ENCODE measurements around the gene IGFL2.
"Not testable (repeated sequence)": the region's sequence is repeated elsewhere in the genome, so short reads cannot be mapped to it uniquely, and the experiment has no call there.

The IGFL2 gene

GRCh38 chr19:46205183-46205984, 57.3 kb downstream of the IGFL2 start:
- H3K9me3 ChIP-seq (ENCODE audit: insufficient read depth, low read depth, low read length), result no peaks in the 10 kb centered on the region
- H3K36me3 ChIP-seq (ENCODE audit: insufficient read depth, low read depth, low read length), result no peaks in the 10 kb centered on the region
- H3K27ac ChIP-seq (ENCODE audit: low read length), result no peak overlapping the region
- no peaks in the 10 kb centered on the region for H3K27me3 ChIP-seq (ENCODE audit: insufficient read depth, low read length)
- H3K9ac ChIP-seq (ENCODE audit: low read depth, low read length), result no peak overlapping the region
- no peaks in the 10 kb centered on the region; the same call in 1 of the 2 replicates for H3K4me1 ChIP-seq (ENCODE audit: insufficient read depth, low read length)
- no peak overlapping the region for H3K4me3 ChIP-seq (ENCODE audit: low read length)

- Histone ChIP-seq H3K4me1 (ENCODE audit: insufficient read depth, low read length) (peaks cover 4% of the 10 kb centered on the region), H3K27me3 (ENCODE audit: insufficient read depth, low read length) (no peaks in the 10 kb centered on the region), H3K27ac (ENCODE audit: low read length) (no peak overlapping the region), H3K4me3 (ENCODE audit: low read length) (no peak overlapping the region), H3K9me3 (ENCODE audit: insufficient read depth, low read depth, low read length) (no peaks in the 10 kb centered on the region), H3K9ac (ENCODE audit: low read depth, low read length) (no peak overlapping the region), H3K36me3 (ENCODE audit: insufficient read depth, low read depth, low read length) (no peaks in the 10 kb centered on the region)
Observed at GRCh38 chr19:46206176-46206575, 58.1 kb downstream of the IGFL2 start.

- H3K9ac ChIP-seq (ENCODE audit: low read depth, low read length), result no peak overlapping the region
- no peak overlapping the region for H3K27ac ChIP-seq (ENCODE audit: low read length)
- H3K36me3 ChIP-seq (ENCODE audit: insufficient read depth, low read depth, low read length), result no peaks in the 10 kb centered on the region
- peaks cover 8% of the 10 kb centered on the region for H3K4me1 ChIP-seq (ENCODE audit: insufficient read depth, low read length)
- H3K4me3 ChIP-seq (ENCODE audit: low read length), result no peak overlapping the region
- H3K27me3 ChIP-seq (ENCODE audit: insufficient read depth, low read length), result no peaks in the 10 kb centered on the region
- H3K9me3 ChIP-seq (ENCODE audit: insufficient read depth, low read depth, low read length), result no peaks in the 10 kb centered on the region
Observed at GRCh38 chr19:46206682-46207081, 58.6 kb downstream of the IGFL2 start.

GRCh38 chr19:46207858-46208257, 59.8 kb downstream of the IGFL2 start:
- H3K4me1 ChIP-seq (ENCODE audit: insufficient read depth, low read length); H3K9me3 ChIP-seq (ENCODE audit: insufficient read depth, low read depth, low read length); H3K9ac ChIP-seq (ENCODE audit: low read depth, low read length); H3K4me3 ChIP-seq (ENCODE audit: low read length); H3K27me3 ChIP-seq (ENCODE audit: insufficient read depth, low read length); H3K36me3 ChIP-seq (ENCODE audit: insufficient read depth, low read depth, low read length); H3K27ac ChIP-seq (ENCODE audit: low read length): not testable (repeated sequence)

GRCh38 chr19:46209051-46209450, 61.0 kb downstream of the IGFL2 start:
- Histone ChIP-seq H3K36me3 (ENCODE audit: insufficient read depth, low read depth, low read length) (no peaks in the 10 kb centered on the region), H3K9ac (ENCODE audit: low read depth, low read length) (no peak overlapping the region), H3K4me1 (ENCODE audit: insufficient read depth, low read length) (peaks cover 9% of the 10 kb centered on the region), H3K27me3 (ENCODE audit: insufficient read depth, low read length) (no peaks in the 10 kb centered on the region), H3K9me3 (ENCODE audit: insufficient read depth, low read depth, low read length) (no peaks in the 10 kb centered on the region), H3K4me3 (ENCODE audit: low read length) (no peak overlapping the region), H3K27ac (ENCODE audit: low read length) (no peak overlapping the region)

- Histone ChIP-seq H3K9ac (ENCODE audit: low read depth, low read length) (no peak overlapping the region), H3K4me1 (ENCODE audit: insufficient read depth, low read length) (peaks cover 9% of the 10 kb centered on the region), H3K27me3 (ENCODE audit: insufficient read depth, low read length) (no peaks in the 10 kb centered on the region), H3K27ac (ENCODE audit: low read length) (no peak overlapping the region), H3K36me3 (ENCODE audit: insufficient read depth, low read depth, low read length) (no peaks in the 10 kb centered on the region), H3K9me3 (ENCODE audit: insufficient read depth, low read depth, low read length) (no peaks in the 10 kb centered on the region), H3K4me3 (ENCODE audit: low read length) (no peak overlapping the region)
Observed at GRCh38 chr19:46209472-46209871, 61.4 kb downstream of the IGFL2 start.

GRCh38 chr19:46210669-46211068, 62.6 kb downstream of the IGFL2 start:
- Histone ChIP-seq H3K27ac (ENCODE audit: low read length) (no peak overlapping the region), H3K36me3 (ENCODE audit: insufficient read depth, low read depth, low read length) (no peaks in the 10 kb centered on the region), H3K9me3 (ENCODE audit: insufficient read depth, low read depth, low read length) (no peaks in the 10 kb centered on the region), H3K4me3 (ENCODE audit: low read length) (no peak overlapping the region), H3K9ac (ENCODE audit: low read depth, low read length) (no peak overlapping the region), H3K27me3 (ENCODE audit: insufficient read depth, low read length) (no peaks in the 10 kb centered on the region), H3K4me1 (ENCODE audit: insufficient read depth, low read length) (peaks cover 9% of the 10 kb centered on the region)
